Mucosa of rectum (tissue), 2 donors: ENCODE data around the gene AGPAT2.

ENCODE experiments used
- H3K27ac ChIP-seq, 2 donors: one replicate each; pipeline ENCODE4 v1.7.0; 2013; ENCODE audit warnings: inconsistent platforms in 2 of 2, low read depth in 2 of 2, low read length in 2 of 2
- H3K27me3 ChIP-seq, 2 donors: one replicate each; pipeline ENCODE4 v1.7.0; 2013; ENCODE audit warnings: low read length in 2 of 2; ENCODE audit not compliant: control insufficient read depth in 2 of 2, insufficient read depth in 2 of 2
- H3K36me3 ChIP-seq, 2 donors: one replicate each; pipeline ENCODE4 v1.7.0; 2013; ENCODE audit warnings: low read length in 2 of 2; ENCODE audit not compliant: control insufficient read depth in 2 of 2, insufficient read depth in 2 of 2
- H3K4me1 ChIP-seq, 2 donors: one replicate each; pipeline ENCODE4 v1.7.0; 2013; ENCODE audit warnings: low read length in 2 of 2, mild to moderate bottlenecking in 1 of 2; ENCODE audit not compliant: control insufficient read depth in 2 of 2, insufficient read depth in 2 of 2
- H3K4me3 ChIP-seq, 2 donors: one replicate each; pipeline ENCODE4 v1.7.0; 2013; ENCODE audit warnings: low read length in 2 of 2
- H3K9ac ChIP-seq, 2 donors: one replicate each; pipeline ENCODE4 v1.7.0; 2013; ENCODE audit warnings: low read length in 2 of 2, low read depth in 1 of 2, mild to moderate bottlenecking in 1 of 2
- H3K9me3 ChIP-seq, 2 donors: one replicate each; pipeline ENCODE4 v1.7.0; 2013; ENCODE audit warnings: low read length in 2 of 2; ENCODE audit not compliant: control insufficient read depth in 2 of 2
- donor health status: healthy.
- donor health status: Normal muscosa, but diverticular disease.

The AGPAT2 gene

DNA sequence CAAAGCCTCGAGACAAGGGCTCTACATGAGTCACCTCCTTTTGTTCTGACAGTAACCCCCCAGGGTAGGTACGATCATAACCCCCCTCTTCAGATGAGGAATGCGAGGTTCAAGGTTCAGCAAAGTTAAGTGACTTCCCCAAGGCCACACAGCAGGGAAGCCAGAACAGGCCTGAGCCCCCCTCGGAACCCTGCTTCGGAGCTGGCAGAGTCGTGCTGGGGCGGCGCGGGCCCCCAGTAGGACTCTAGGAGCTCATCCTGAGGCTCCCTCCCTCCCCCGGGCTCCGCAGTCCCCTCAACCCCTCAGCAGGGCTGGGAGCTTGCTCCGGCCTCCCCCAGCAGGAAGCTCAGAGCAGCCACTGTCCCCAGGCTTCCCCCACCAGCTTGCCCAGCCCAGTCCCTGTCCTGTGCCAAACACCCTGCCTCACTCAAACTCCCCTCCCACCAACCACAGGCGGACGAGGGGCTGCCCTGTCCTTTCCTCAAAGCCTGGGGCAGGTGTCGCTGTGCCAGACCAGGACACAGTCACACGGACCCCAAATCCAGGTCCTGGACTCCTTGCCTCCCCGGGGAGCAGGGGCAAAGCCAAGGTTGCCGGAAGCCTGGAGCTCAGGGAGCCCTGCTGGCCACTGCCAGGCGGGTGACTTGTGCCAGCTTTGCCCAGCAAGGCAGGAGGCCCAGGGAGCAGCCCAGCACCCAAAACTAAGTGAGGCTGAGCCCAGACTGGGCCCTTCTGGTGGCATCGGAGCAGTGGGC is 5.1 kb downstream of the AGPAT2 start:
- Histone ChIP-seq H3K9me3 (no peaks in the 10 kb centered on the region), H3K4me1 (peaks cover 16 to 17% of the 10 kb centered on the region in 2 donors), H3K36me3 (peaks cover 0 to 5% of the 10 kb centered on the region in 2 donors), H3K27me3 (no peaks in the 10 kb centered on the region), H3K27ac (no peak overlapping the region), H3K4me3 (no peak overlapping the region), H3K9ac (no peak overlapping the region)

DNA sequence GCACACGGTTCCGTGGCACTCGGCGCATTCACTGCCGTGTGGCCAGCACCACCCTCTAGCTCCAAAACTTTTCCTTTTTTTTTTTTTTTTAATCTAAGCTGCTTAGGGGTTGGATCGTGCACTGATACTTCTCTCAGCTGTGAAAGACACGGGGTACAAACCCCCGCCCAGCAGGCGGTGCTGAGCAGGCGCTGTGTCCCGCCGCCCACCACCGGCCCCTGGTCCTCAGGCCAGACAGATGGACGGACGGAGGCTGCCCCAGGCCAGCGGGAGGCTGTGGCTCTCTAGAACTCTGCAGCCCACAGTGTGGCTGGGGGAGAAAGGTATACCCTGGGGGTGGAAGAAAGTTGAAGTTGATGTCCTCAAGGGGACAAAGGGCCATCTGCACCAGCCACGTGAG is 6.2 kb downstream of the AGPAT2 start:
- Histone ChIP-seq H3K4me3 (no peak overlapping the region), H3K27ac (no peak overlapping the region), H3K36me3 (peaks cover 5 to 15% of the 10 kb centered on the region in 2 donors), H3K27me3 (no peaks in the 10 kb centered on the region), H3K9ac (no peak overlapping the region), H3K9me3 (no peaks in the 10 kb centered on the region), H3K4me1 (peaks cover 17 to 18% of the 10 kb centered on the region in 2 donors)

DNA sequence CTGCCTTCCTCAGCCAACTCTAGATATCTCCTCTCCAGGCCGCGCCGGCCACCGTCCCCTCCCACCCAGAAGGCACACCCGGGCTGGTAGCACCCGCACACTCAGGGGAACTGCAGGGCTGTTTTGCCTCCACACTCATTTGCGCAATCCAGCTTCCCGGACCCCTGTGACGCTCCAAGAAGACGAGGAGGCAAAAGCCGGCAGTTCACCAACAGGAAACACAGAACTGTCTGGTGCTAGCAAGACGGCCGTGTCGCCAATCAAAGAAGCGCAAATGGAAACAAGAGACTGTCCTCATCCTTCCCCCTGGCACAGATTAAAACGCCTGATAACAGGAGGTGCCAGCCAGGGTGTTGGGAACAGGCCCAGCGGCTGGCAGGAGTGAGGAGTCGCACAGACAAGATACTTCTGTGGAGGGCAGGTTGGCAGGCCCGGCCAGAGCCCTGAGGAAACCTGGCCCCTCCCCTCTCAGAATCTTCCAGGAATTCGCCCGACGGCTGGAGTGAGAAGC is 7.8 kb downstream of the AGPAT2 start:
- Histone ChIP-seq H3K9me3 (no peaks in the 10 kb centered on the region), H3K27ac (no peak overlapping the region), H3K4me1 (peaks cover 10 to 17% of the 10 kb centered on the region in 2 donors), H3K27me3 (no peaks in the 10 kb centered on the region), H3K36me3 (peaks cover 10 to 17% of the 10 kb centered on the region in 2 donors), H3K4me3 (no peak overlapping the region), H3K9ac (no peak overlapping the region)

DNA sequence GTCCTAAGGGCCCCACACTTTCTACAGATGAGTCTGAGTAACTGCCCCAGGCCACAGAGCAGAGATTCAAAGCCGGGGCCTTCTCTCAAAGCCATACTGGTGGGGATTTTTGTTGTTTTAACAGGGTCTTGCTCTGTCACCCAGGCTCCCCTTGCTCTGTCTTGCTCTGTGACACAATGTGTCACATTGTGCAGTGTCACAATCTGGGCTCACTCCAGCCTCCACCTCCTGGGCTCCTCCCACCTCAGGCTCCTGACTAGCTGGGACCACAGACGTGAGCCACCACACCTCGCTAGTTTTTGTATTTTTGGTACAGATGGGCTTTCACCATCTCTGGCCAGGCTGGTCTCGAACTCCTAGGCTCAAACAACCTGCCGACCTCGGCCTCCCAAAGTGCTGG is 8.6 kb downstream of the AGPAT2 start:
- Histone ChIP-seq H3K4me3 (no peak overlapping the region), H3K9ac (no peak overlapping the region), H3K9me3 (no peaks in the 10 kb centered on the region), H3K4me1 (peaks cover 10 to 17% of the 10 kb centered on the region in 2 donors), H3K27ac (no peak overlapping the region), H3K36me3 (peaks cover 11 to 21% of the 10 kb centered on the region in 2 donors), H3K27me3 (no peaks in the 10 kb centered on the region)

DNA sequence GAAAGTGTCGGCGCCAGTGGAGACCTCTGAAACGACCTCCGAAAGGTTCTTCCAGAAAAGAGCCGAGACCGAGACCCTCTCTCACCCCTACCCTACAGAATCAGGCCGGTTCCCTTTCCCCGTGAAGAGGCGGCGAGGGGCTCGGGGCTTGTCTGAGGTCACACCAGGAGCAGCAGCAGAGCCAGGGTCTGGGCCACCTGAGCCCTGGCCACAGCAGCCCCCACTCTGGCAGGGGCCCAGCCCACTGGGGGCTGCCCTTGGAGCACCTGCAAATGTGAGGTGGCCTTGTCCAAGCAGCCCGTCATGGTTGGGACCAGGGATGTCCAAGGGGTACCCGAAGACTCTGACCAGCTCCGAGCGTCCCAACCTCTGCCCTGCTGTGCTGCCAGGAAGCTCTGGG is 9.2 kb downstream of the AGPAT2 start:
- no peak overlapping the region for H3K27ac ChIP-seq

DNA sequence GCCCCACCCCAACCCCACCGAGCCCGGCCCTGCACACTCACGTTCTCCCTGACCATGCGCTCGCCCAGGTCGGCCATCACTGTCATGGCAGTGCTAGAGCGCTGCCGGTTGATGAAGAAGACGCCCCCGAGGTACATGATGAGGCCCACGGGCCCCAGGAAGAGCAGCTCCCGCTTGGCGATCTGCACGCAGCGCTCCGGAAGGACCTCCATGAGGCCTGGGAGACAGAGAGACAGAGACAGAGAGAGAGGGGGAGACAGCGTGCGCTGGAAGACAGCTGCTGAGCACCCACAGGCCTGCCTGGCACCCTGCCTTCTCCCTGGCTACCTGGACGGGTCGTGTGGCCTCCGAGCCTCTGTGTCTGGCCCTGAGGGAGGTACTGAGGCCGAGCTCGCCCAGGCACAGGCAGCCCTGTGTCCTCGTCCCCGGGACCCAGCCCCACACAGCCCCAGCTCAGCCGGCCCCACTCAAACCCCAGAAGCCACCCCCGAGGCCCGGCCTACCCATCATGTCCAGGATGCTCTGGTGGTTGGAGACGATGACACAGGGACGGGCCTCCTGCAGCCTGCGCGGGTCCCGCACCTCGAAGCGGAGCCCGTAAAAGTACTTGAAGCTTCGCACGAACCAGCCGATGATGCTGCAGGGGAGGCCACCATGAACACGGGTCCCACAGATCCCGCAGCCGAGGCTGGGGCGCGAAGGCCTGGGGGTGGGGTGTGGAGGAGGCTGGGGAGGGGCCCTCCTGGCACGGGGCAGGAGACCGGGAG is 10.2 kb downstream of the AGPAT2 start:
- peaks cover 11 to 20% of the 10 kb centered on the region in 2 donors for H3K36me3 ChIP-seq
- no peak overlapping the region for H3K4me3 ChIP-seq
- no peaks in the 10 kb centered on the region for H3K27me3 ChIP-seq
- H3K9me3 ChIP-seq = no peaks in the 10 kb centered on the region
- no peak overlapping the region for H3K9ac ChIP-seq
- peaks cover 10 to 17% of the 10 kb centered on the region in 2 donors for H3K4me1 ChIP-seq
- H3K27ac ChIP-seq = no peak overlapping the region

More for the DNA sequence above, 9.2 kb downstream of the AGPAT2 start:
- Histone ChIP-seq H3K9ac (no peak overlapping the region), H3K4me3 (no peak overlapping the region), H3K36me3 (peaks cover 11 to 20% of the 10 kb centered on the region in 2 donors), H3K4me1 (peaks cover 10 to 17% of the 10 kb centered on the region in 2 donors), H3K9me3 (no peaks in the 10 kb centered on the region), H3K27me3 (no peaks in the 10 kb centered on the region)

DNA sequence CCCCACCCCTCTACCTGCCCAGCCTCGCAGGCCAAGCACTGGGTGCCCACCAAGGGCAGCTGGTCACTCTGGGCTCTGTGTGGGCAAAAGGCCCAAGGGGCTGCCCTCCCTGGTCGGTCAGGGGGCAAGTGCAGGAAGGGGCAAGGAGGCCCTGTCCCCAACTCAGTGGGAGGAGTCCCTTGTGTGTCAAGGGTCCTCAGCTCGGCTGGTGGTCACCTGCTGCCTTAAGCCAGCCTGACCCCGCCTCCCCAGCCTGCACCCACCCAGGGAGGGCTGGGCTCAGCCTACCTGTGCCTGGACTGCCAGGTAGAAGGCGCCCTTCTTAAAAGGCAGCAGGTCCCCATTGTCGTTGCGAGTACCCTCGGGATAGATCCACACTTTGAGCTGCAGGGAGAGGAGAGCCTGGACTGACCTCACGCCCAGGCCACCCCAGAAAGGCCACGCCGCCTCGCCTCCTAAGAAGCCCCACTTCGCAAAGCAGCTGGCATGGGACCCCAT is 10.9 kb downstream of the AGPAT2 start:
- peak overlapping the region in 1 of 2 donors; percentile 51 for H3K9ac ChIP-seq
- H3K4me1 ChIP-seq = peaks cover 10 to 17% of the 10 kb centered on the region in 2 donors
- no peak overlapping the region for H3K4me3 ChIP-seq
- H3K27ac ChIP-seq = peak overlapping the region; percentile 23 to 68
- H3K27me3 ChIP-seq = no peaks in the 10 kb centered on the region
- H3K9me3 ChIP-seq = no peaks in the 10 kb centered on the region
- H3K36me3 ChIP-seq = peaks cover 11 to 20% of the 10 kb centered on the region in 2 donors

DNA sequence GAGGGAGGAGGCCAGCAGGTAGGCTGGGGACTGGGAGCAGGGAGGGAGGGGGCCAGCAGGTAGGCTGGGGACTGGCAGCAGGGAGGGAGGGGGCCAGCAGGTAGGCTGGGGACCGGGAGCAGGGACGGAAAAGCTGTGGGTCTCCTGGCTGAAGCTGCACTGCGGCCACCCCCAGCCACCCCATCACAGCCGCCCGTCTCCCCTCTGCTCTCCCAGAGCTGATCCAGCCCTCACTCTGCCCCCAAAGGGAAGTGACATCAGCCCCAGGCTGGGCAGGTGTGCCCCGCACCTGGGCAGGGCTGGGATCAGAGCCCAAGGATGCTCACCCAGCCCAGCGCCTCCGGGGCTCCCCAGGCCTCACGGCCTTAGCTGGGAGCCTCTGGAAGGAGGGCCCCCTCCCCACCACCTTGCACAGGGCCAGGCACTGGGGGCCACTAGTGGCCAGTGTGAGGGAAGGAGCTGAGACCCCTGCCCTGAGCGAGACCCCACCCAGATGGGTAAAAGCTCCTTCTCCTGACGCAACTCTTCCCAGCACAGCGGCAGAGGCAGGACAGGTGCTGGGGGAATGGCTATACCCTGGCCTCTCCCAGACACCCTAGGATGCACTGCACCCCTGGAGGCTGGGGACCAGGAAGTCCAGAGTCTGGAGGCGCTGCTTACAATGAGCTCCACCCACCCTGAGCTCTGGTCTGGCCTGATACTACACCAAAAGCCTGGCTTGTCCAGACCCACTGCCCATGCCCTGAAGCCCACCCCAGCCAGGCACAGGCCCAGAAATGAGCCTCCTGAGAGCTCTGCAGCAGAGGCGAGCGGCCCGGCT is 11.6 kb downstream of the AGPAT2 start:
- H3K27ac ChIP-seq = peak overlapping the region; percentile 23 to 68
- H3K9ac ChIP-seq = peak overlapping the region in 1 of 2 donors; percentile 51
- H3K4me3 ChIP-seq = no peak overlapping the region
- peaks cover 11 to 20% of the 10 kb centered on the region in 2 donors for H3K36me3 ChIP-seq
- H3K9me3 ChIP-seq = no peaks in the 10 kb centered on the region
- peaks cover 10 to 17% of the 10 kb centered on the region in 2 donors for H3K4me1 ChIP-seq
- no peaks in the 10 kb centered on the region for H3K27me3 ChIP-seq

DNA sequence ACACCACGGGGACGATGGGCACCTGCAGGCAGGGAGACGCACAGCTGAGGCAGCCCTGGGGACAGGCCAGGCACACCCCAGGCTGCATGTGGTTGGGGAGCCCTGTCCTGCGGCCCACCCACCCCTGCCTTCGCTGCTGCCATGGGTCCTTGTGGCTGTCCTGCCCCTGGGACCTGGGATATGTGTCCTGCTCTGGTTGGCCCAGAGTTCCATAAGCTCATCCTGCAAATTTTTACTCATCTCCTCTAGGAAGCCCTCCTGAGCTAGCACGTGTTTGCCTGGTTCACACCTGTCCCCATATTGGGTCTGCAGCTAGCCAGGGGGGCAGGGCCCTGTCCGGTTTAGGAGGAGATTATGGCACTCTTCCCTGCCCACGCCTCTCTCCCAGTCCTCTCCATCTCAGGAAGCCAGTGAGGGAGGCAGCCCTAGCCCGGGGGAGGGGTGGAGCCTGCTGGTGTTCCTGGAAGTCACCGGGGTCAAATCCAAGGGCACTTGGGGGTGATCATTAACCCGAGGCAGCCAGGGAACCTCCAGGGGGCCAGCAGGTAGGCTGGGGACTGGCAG is 12.4 kb downstream of the AGPAT2 start:
- no peak overlapping the region for H3K4me3 ChIP-seq
- peaks cover 10 to 17% of the 10 kb centered on the region in 2 donors for H3K4me1 ChIP-seq
- peaks cover 3 to 4% of the 10 kb centered on the region in 2 donors for H3K27me3 ChIP-seq
- no peaks in the 10 kb centered on the region for H3K9me3 ChIP-seq
- H3K36me3 ChIP-seq = peaks cover 11 to 20% of the 10 kb centered on the region in 2 donors
- H3K9ac ChIP-seq = peak overlapping the region in 1 of 2 donors; percentile 48
- peak overlapping the region in 1 of 2 donors; percentile 68 for H3K27ac ChIP-seq
